B cell (primary cell): Measurements from ENCODE around the gene PHTF2.

Experiments used
- CTCF ChIP-seq: fragments of 200-600 bp; IDR thresholded peaks from one replicate; pipeline ENCODE4 v1.8.0; 2022; ENCODE audit warnings: antibody characterized with exemption, mild to moderate bottlenecking
- EZH2 ChIP-seq: IDR thresholded peaks from 2 replicates; pipeline ENCODE4 v1.6.1; 2012; ENCODE audit warnings: borderline replicate concordance, low read depth, mild to moderate bottlenecking, moderate library complexity, low read length; ENCODE audit not compliant: insufficient read depth, poor library complexity, severe bottlenecking

GRCh38 chr7:78002715-78003114 lies 204.1 kb downstream of the PHTF2 start:
- no peak for TF ChIP-seq CTCF
- TF ChIP-seq EZH2: no peak
